NOMO-1 treated with dmso at 0.1 percent for 144 hours (cell line): ENCODE data around the gene FAM204A.

Source experiments
- DNase-seq: peaks from one replicate; lab custom pipeline; 2025; ENCODE audit not compliant: unreplicated experiment; lab: John Stamatoyannopoulos, UW

The FAM204A gene

DNA sequence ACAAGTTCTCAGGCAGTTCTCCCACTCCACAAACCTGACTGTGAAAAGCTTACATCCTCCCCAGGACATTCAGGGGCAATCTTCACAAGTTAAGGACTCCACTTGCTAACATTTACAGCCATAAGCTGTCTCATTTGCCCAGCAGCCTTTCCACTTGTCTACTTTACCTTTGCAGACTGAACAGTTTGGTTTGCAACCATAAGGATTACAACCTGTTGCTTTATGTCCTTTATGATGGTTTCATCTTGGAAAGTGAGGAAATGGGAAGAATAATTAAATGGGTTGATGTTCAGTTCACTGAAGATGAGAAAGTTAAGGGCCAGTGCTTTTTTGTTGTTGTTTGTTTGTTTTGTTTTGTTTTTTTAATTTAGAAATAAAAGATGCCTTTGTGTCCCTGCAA lies 92.4 kb downstream of the FAM204A start:
- DNase-seq, result no peak
